Skeletal muscle satellite cell (primary cell): Measurements from ENCODE around the gene TXNRD2.

ENCODE experiments used
- H3K27me3 ChIP-seq: 2 replicates; pipeline ENCODE4 v1.7.0; 2013; ENCODE audit warnings: low read length; ENCODE audit not compliant: control insufficient read depth, insufficient read depth
- H3K36me3 ChIP-seq: 2 replicates; pipeline ENCODE4 v1.7.0; 2013; ENCODE audit warnings: mild to moderate bottlenecking, control low read depth, low read length; ENCODE audit not compliant: insufficient read depth
- H3K4me1 ChIP-seq: 2 replicates; pipeline ENCODE4 v1.7.0; 2013; ENCODE audit warnings: low read length; ENCODE audit not compliant: control insufficient read depth, insufficient read depth
- H3K4me2 ChIP-seq: 2 replicates; pipeline ENCODE4 v1.7.0; 2013; ENCODE audit warnings: mild to moderate bottlenecking, low read length
- H3K4me3 ChIP-seq: 2 replicates; pipeline ENCODE4 v1.7.0; 2013; ENCODE audit warnings: low read length
- H3K9ac ChIP-seq: 2 replicates; pipeline ENCODE4 v1.7.0; 2013; ENCODE audit warnings: mild to moderate bottlenecking, low read depth, low read length, moderate library complexity
- H3K9me3 ChIP-seq: replicated peaks from 2 replicates; pipeline ENCODE4 v1.7.0; 2013; ENCODE audit warnings: mild to moderate bottlenecking, control low read depth, low read length

The TXNRD2 gene

GRCh38 chr22:19862619-19863246 lies 78.9 kb downstream of the TXNRD2 start:
- H3K9ac ChIP-seq: no peak overlapping the region
- no peak overlapping the region for H3K4me3 ChIP-seq
- no peaks in the 10 kb centered on the region for H3K36me3 ChIP-seq
- no peaks in the 10 kb centered on the region for H3K9me3 ChIP-seq
- H3K4me1 ChIP-seq: peaks cover 6% of the 10 kb centered on the region
- no peak overlapping the region for H3K4me2 ChIP-seq
- H3K27me3 ChIP-seq: no peaks in the 10 kb centered on the region

DNA sequence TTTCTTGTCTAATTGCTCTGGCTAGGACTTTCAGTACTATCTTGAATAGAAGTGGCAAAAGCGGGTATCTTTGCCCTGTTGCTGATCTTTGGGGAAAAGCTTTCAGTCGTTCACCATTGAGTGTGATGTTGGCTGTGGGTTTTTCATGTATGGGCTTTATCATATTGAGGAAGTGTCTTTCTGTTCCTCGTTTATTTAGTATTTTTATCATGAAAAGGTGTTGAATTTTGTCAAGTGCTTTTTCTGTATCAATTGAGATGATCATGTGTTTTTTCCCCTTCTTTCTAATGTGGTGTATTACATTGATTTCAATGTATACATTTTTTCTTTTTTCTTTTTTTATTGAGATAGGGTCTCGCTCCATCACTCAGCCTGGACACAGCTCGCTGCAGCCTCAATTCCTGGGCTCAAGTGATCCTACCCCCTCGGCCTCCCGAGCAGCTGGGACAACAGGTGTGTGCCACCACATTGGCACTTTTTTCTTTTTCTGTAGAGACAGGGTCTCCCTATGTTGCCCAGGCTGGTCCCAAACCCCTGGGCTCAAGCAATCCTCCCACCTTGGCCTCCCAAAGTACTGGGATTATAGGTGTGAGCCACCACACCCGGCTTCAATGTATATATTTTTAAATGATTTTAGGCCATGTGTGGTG lies 81.6 kb downstream of the TXNRD2 start:
- no peaks in the 10 kb centered on the region for H3K36me3 ChIP-seq
- no peak overlapping the region for H3K4me3 ChIP-seq
- H3K4me2 ChIP-seq: no peak overlapping the region
- no peaks in the 10 kb centered on the region for H3K9me3 ChIP-seq
- no peak overlapping the region for H3K9ac ChIP-seq
- H3K27me3 ChIP-seq: no peaks in the 10 kb centered on the region
- H3K4me1 ChIP-seq: peaks cover 13% of the 10 kb centered on the region

GRCh38 chr22:19857382-19857781 lies 84.2 kb downstream of the TXNRD2 start:
- no peak overlapping the region for H3K4me3 ChIP-seq
- H3K9ac ChIP-seq: no peak overlapping the region
- no peak overlapping the region for H3K4me2 ChIP-seq
- H3K36me3 ChIP-seq: peaks cover 16% of the 10 kb centered on the region
- H3K27me3 ChIP-seq: no peaks in the 10 kb centered on the region
- H3K4me1 ChIP-seq: peaks cover 22% of the 10 kb centered on the region
- H3K9me3 ChIP-seq: no peaks in the 10 kb centered on the region

DNA sequence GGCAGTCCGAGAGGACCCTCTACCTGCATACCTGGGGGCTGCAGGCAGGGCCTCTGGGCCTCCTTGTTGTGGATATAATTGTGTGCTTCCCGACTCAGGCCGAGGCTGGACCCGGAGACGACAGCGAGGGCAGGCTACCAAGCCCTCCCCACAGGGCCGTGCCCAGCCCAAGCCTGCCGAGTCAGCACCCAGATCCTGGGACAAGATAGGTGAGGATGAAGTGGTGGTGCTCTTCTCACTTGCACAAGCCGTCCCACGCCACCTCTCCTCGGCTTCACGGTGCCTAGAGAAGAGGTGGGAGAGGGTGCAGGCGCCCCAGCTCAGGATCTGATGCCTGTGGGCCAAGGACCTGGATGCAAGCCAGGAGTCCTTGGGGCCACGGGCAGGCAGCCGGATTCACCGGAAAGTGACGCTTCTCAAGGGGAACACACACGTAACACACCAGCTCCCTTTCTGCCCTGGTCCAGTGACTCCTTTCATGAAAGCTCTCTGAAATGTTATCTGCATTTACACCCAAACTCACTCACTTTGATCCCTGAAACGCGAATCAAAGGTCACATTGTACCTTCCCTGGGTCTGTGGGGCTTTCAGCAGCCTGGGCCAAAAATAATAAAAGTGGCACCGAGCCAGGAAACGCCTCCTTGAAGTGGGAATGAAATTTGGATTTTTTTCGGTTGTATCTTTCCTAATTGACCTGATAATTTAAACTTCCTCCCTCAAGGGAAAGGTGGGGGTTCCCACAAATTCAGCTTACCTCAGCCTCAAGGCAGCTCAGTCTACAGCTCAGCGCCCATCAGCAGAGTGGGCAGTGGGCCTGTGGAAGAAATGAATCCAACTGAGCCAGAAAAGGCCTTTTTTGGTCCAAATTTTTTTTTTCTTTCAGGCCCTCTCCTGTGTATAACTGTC lies 85.9 kb downstream of the TXNRD2 start:
- Histone ChIP-seq H3K4me3 (peak overlapping the region; percentile 99), H3K27me3 (no peaks in the 10 kb centered on the region), H3K36me3 (peaks cover 32% of the 10 kb centered on the region), H3K4me1 (peaks cover 38% of the 10 kb centered on the region), H3K9ac (peak overlapping the region; percentile 97), H3K4me2 (peak overlapping the region; percentile 99), H3K9me3 (no peaks in the 10 kb centered on the region)

- Histone ChIP-seq H3K9ac (peak within 1 kb of the TSS; percentile 97), H3K27me3 (no peaks in the 10 kb centered on the region), H3K4me2 (peak within 1 kb of the TSS; percentile 99), H3K36me3 (peaks cover 40% of the 10 kb centered on the region), H3K9me3 (no peaks in the 10 kb centered on the region), H3K4me3 (peak within 1 kb of the TSS; percentile 99), H3K4me1 (peaks cover 46% of the 10 kb centered on the region)
Observed at GRCh38 chr22:19854778-19855503, 86.7 kb downstream of the TXNRD2 start, which contains the start of the genes GNB1L and RTL10. Gene GNB1L, minus strand, starts transcription at chr22:19854874. Its CDS starts 33,519 bp downstream, at chr22:19821355. Gene RTL10, minus strand, starts transcription at chr22:19854874. Its CDS starts 2,613 bp downstream, at chr22:19852261.

DNA sequence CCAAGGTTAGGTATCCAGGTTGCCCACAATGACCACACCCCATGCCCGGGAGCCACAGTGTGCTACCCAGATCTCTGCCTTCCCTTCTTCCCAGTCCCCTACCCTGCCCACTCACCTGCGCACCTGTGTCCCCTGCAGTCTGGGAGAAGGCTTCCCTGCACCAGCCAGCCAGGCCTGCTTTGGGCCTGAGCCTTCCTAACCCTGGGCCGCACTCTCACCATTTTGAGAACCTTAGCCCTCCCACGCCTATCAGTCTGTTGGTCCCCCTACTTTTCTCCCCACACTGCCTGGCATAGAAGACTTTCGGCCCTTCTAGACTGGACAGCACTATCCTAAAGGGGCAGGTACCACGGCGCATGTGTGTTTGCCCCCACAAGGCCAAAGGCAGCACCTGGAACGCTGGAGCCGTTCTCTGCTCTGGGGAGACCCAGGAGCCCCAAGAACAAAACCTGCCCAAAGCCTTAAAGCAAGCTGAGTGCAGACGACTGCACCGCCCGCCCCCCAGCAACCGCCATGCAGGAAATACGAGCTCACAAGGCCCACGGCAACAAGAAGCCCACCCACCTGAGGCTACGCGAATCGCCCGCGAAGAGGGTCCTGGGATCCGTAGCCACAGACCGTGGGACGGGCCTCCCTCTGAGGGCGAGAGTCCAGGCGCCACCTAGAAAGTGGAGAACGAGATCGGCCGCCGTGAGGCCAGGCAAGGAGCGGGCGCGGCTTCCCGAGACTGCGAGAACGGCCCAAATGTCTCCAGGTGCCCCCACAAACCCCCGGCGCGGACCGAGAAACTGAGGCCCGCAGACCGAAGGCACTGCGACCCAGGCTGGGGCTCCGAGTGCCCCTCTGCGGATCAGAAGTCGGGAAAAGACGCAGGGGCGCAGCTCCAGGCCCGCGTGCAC lies 87.5 kb downstream of the TXNRD2 start:
- H3K27me3 ChIP-seq: no peaks in the 10 kb centered on the region
- peaks cover 52% of the 10 kb centered on the region for H3K4me1 ChIP-seq
- H3K9ac ChIP-seq: peak overlapping the region; percentile 97
- no peaks in the 10 kb centered on the region for H3K9me3 ChIP-seq
- H3K4me3 ChIP-seq: peak overlapping the region; percentile 99
- H3K36me3 ChIP-seq: peaks cover 45% of the 10 kb centered on the region
- H3K4me2 ChIP-seq: peak overlapping the region; percentile 99

GRCh38 chr22:19853058-19853878 lies 88.3 kb downstream of the TXNRD2 start:
- Histone ChIP-seq H3K4me3 (peak overlapping the region; percentile 99), H3K9me3 (no peaks in the 10 kb centered on the region), H3K4me2 (peak overlapping the region; percentile 99), H3K27me3 (no peaks in the 10 kb centered on the region), H3K4me1 (peaks cover 61% of the 10 kb centered on the region), H3K9ac (peak overlapping the region; percentile 97), H3K36me3 (peaks cover 51% of the 10 kb centered on the region)

GRCh38 chr22:19852177-19852781 lies 89.3 kb downstream of the TXNRD2 start:
- Histone ChIP-seq H3K36me3 (peaks cover 57% of the 10 kb centered on the region), H3K4me1 (peaks cover 62% of the 10 kb centered on the region), H3K27me3 (no peaks in the 10 kb centered on the region), H3K9me3 (no peaks in the 10 kb centered on the region), H3K9ac (peak overlapping the region; percentile 97), H3K4me2 (peak overlapping the region; percentile 99), H3K4me3 (peak overlapping the region; percentile 99)

DNA sequence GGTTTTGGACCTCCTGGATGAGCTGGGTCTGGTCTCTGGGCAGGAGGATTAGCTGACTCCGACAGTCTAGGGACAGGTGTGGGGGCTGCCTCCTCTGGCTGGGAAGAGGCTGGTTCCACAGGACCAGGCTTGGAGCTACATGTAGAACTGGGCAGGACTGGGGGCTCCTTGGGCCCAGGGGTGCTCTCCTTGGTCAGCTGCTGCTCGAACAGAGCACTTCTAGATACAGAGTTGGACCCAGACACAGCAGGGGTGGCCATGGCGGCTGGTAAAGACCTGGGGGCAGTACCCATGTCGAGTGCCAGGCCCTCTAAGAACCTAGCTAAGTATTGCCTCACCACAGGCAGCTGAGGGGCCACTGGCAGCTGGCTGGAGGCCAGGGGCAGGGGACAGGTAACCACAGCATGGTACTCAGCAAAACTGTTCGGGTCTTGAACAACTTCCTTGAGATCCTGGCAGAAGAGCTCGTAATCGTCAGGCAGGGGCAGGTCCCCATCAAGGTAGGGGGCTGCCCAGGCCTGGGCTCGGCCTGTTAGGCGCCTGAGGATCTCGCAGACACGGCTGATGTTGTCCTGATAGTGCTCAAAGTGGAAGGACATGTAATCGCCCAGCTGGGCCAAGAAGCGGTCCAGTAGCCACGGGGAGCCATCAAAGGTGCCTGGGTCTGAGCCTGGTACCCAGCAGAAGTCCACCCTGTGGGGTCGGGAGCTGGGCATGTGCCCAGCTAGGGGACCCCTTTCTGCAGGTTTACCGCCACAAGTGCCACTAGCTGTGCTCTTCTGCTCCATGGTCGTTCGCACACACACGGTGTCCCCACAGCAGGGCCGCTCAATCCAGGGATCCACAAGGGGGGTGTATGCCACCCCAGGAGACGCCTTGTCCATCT lies 90.1 kb downstream of the TXNRD2 start:
- Histone ChIP-seq H3K4me3 (peak overlapping the region; percentile 99), H3K4me2 (peak overlapping the region; percentile 99), H3K27me3 (no peaks in the 10 kb centered on the region), H3K36me3 (peaks cover 60% of the 10 kb centered on the region), H3K9ac (peak overlapping the region; percentile 97), H3K9me3 (no peaks in the 10 kb centered on the region), H3K4me1 (peaks cover 62% of the 10 kb centered on the region)
